HepG2 (cell line): ENCODE data around the gene RNU4-1. TPM values are rescaled to one million over a fixed set of nuclear protein-coding genes. Genes with fewer than 3 reads are reported as not detected.

Experiments
- ATAC-seq: fragments of 200-7000 bp; cut with Tn5 transposase; 3 replicates; pipeline ENCODE4 v1.9.1; 2020; ENCODE audit warnings: mild to moderate bottlenecking, moderate library complexity
- BruUV-seq: library from RNA; stranded (reverse); fragments of 400-500 nt; replicated peaks from 2 replicates; lab custom pipeline; 2021; lab: Mats Ljungman, UMichigan
- CTCF ChIA-PET: fragments of 300-600 bp; formaldehyde crosslinking; extraction: SDS; loops from one replicate; lab custom pipeline; 2021; ENCODE audit warnings: low total read pairs, inconsistent platforms, low intra/inter-chr PET ratio; lab: Yijun Ruan, JAX
- POLR2A ChIA-PET: fragments of 350-600 bp; sonication (Branson Sonifier 250); formaldehyde crosslinking; loops from one replicate; lab custom pipeline; 2020; ENCODE audit warnings: antibody characterized with exemption, inconsistent platforms; lab: Yijun Ruan, JAX
- DNase-seq: peaks from one replicate; pipeline ENCODE4 v3.0.0-alpha.2; 2015; ENCODE audit warnings: low spot score
- FAIRE-seq: peaks from 3 replicates; lab custom pipeline; 2011; peaks lifted over from hg19 to GRCh38; lab: Jason Lieb, UNC
- H2AFZ ChIP-seq: one replicate; pipeline ENCODE4 v1.6.1; 2011; ENCODE audit warnings: low read length, inconsistent platforms
- H3K27ac ChIP-seq: fragments of 300-600 bp; 3 replicates; pipeline ENCODE4 v1.8.0; 2011; ENCODE audit warnings: mixed run types, mild to moderate bottlenecking, mixed read lengths, low read length, inconsistent platforms; ENCODE audit not compliant: insufficient read depth; ENCODE audit errors: extremely low read length
- H3K27me3 ChIP-seq, 2 experiments: fragments of 200-600 bp in 1 of 2; 2 replicates in 1 of 2; 3 replicates in 1 of 2; pipeline versions ENCODE4 v1.6.0 to v1.8.0; 2011; ENCODE audit warnings: low read length in 2 of 2, mild to moderate bottlenecking in 2 of 2, moderate library complexity in 2 of 2, inconsistent platforms in 1 of 2; ENCODE audit not compliant: insufficient read depth in 2 of 2, control insufficient read depth in 1 of 2
- H3K36me3 ChIP-seq, 2 experiments: fragments of 200-600 bp in 1 of 2; replicated peaks in 1 of 2; 2 replicates in 1 of 2; 3 replicates in 1 of 2; pipeline versions ENCODE4 v1.5.1 to v1.8.0; 2011; ENCODE audit warnings: low read length in 2 of 2, inconsistent platforms in 1 of 2; ENCODE audit not compliant: insufficient read depth in 2 of 2, control insufficient read depth in 1 of 2
- H3K4me1 ChIP-seq: 2 replicates; pipeline ENCODE4 v1.5.1; 2012; ENCODE audit warnings: low read length, inconsistent platforms; ENCODE audit not compliant: insufficient read depth
- H3K4me2 ChIP-seq: 2 replicates; pipeline ENCODE4 v1.6.0; 2011; ENCODE audit warnings: low read depth, low read length, inconsistent platforms
- H3K4me3 ChIP-seq, 3 experiments: fragments of 200-600 bp in 1 of 3; sonication (generic), shearing (Covaris generic) in 1 of 3; replicated peaks in 1 of 3; 2 replicates each; pipeline ENCODE4 v1.5.1; 2011 to 2016; ENCODE audit warnings: low read length in 3 of 3, inconsistent platforms in 2 of 3, low read depth in 2 of 3, mild to moderate bottlenecking in 2 of 3, control low read depth in 1 of 3, mixed read lengths in 1 of 3; ENCODE audit not compliant: insufficient read depth in 1 of 3
- H3K79me2 ChIP-seq: one replicate; pipeline ENCODE4 v1.6.1; 2011; ENCODE audit warnings: low read length, inconsistent platforms; ENCODE audit not compliant: insufficient read depth
- H3K9ac ChIP-seq: 2 replicates; pipeline ENCODE4 v1.6.0; 2011; ENCODE audit warnings: mild to moderate bottlenecking, low read depth, low read length, inconsistent platforms; ENCODE audit not compliant: insufficient read depth
- H3K9me3 ChIP-seq: 2 replicates; pipeline ENCODE4 v1.5.1; 2012; ENCODE audit warnings: mild to moderate bottlenecking, low read length
- H4K20me1 ChIP-seq: 2 replicates; pipeline ENCODE4 v1.6.0; 2011; ENCODE audit warnings: inconsistent platforms, mild to moderate bottlenecking, low read length, moderate library complexity; ENCODE audit not compliant: insufficient read depth
- ARNT2 ChIP-seq: sonication (generic); formaldehyde crosslinking; IDR thresholded peaks from 2 replicates; pipeline ENCODE4 v1.8.0; 2022; ENCODE audit warnings: mild to moderate bottlenecking, low read depth, missing genetic modification reagents, moderate library complexity
- ATRX ChIP-seq: sonication (generic); formaldehyde crosslinking; IDR thresholded peaks from 2 replicates; pipeline ENCODE4 v1.4.0; 2020; ENCODE audit warnings: missing genetic modification reagents, borderline replicate concordance
- CBX1 ChIP-seq: IDR thresholded peaks from one replicate; pipeline ENCODE4 v1.6.1; 2016; ENCODE audit warnings: antibody characterized with exemption, low read depth
- GFI1 ChIP-seq: sonication (generic); formaldehyde crosslinking; IDR thresholded peaks from 2 replicates; pipeline ENCODE4 v1.5.0; 2020; ENCODE audit warnings: missing genetic modification reagents, mild to moderate bottlenecking, borderline replicate concordance
- JUND ChIP-seq: sonication (generic); formaldehyde crosslinking; IDR thresholded peaks from 2 replicates; pipeline ENCODE4 v1.8.0; 2022; ENCODE audit warnings: mild to moderate bottlenecking, missing genetic modification reagents
- NFATC3 ChIP-seq: sonication (generic); formaldehyde crosslinking; IDR thresholded peaks from 2 replicates; pipeline ENCODE4 v1.5.1; 2020; ENCODE audit warnings: mild to moderate bottlenecking, missing genetic modification reagents
- NR2F2 ChIP-seq: IDR thresholded peaks from 2 replicates; pipeline ENCODE4 v1.6.1; 2012; ENCODE audit warnings: low read depth, inconsistent platforms, borderline replicate concordance
- RAD21 ChIP-seq: fragments of 450-650 bp; formaldehyde crosslinking; IDR thresholded peaks from 2 replicates; pipeline ENCODE4 v1.5.0; 2020; ENCODE audit warnings: mild to moderate bottlenecking
- SALL1 ChIP-seq: sonication (generic); formaldehyde crosslinking; IDR thresholded peaks from 2 replicates; pipeline ENCODE4 v1.8.0; 2022; ENCODE audit warnings: mild to moderate bottlenecking, missing genetic modification reagents
- SKI ChIP-seq: fragments of 450-650 bp; IDR thresholded peaks from one replicate; pipeline ENCODE4 v1.6.1; 2018; ENCODE audit warnings: mild to moderate bottlenecking; ENCODE audit not compliant: partially characterized antibody
- THAP11 ChIP-seq: IDR thresholded peaks from 2 replicates; pipeline ENCODE4 v1.6.1; 2016; ENCODE audit warnings: missing biosample characterization, missing genetic modification reagents
- ZBTB21 ChIP-seq: sonication (generic); formaldehyde crosslinking; IDR thresholded peaks from 2 replicates; pipeline ENCODE4 v1.4.0; 2020; ENCODE audit warnings: missing genetic modification reagents
- ZNF292 ChIP-seq: sonication (generic); formaldehyde crosslinking; IDR thresholded peaks from 2 replicates; pipeline ENCODE4 v1.8.1; 2022; ENCODE audit warnings: mild to moderate bottlenecking, low read depth, missing genetic modification reagents, borderline replicate concordance
- ZNF510 ChIP-seq: sonication (generic); formaldehyde crosslinking; IDR thresholded peaks from 2 replicates; pipeline ENCODE4 v1.4.0; 2020; ENCODE audit warnings: low read depth, mild to moderate bottlenecking, missing genetic modification reagents
- ZNF558 ChIP-seq: sonication (generic); formaldehyde crosslinking; IDR thresholded peaks from 2 replicates; pipeline ENCODE4 v1.9.0; 2022; ENCODE audit warnings: mild to moderate bottlenecking, missing genetic modification reagents, borderline replicate concordance
- ZNF749 ChIP-seq: sonication (generic); formaldehyde crosslinking; IDR thresholded peaks from 2 replicates; pipeline ENCODE4 v1.8.0; 2022; ENCODE audit warnings: mild to moderate bottlenecking, missing genetic modification reagents, moderate library complexity, borderline replicate concordance
- WGBS: methylation state at CpG from one replicate; pipeline ENCODE4 v1.1.6; 2017; ENCODE audit warnings: low lambda C conversion rate; 5-methylcytosine and 5-hydroxymethylcytosine counted together
- in situ Hi-C: cut with HindIII; loops from 2 replicates; pipeline ENCODE4 v1.10.0; 2017; ENCODE audit warnings: low pct_unique_long_range_greater_than_20kb; ENCODE audit not compliant: extremely low pct_ligation_motif_present
- intact Hi-C: fragments of 100-400 bp; cut with micrococcal nuclease; formaldehyde crosslinking; loops from one replicate; pipeline ENCODE4 v1.10.0; 2022; ENCODE audit not compliant: unreplicated experiment
- polyA plus RNA-seq, 8 experiments: library from polyadenylated mRNA; depleted of rRNA in 3 of 8; stranded (reverse) in 7 of 8; unstranded in 1 of 8; fragments of >200 nt; fragmentation: Illumina TruSeq in 4 of 8; extraction: Trizol in 4 of 8; gene quantifications; 2 replicates each; pipeline versions ENCODE4 v1.2.1 to v1.2.3, GENCODE V29; 2011 to 2016; ENCODE audit warnings: low read depth in 4 of 8, missing spikeins in 1 of 8, mixed read lengths in 1 of 8; ENCODE audit not compliant: insufficient read depth in 1 of 8
- total RNA-seq, 5 experiments: library from RNA; depleted of rRNA; stranded (reverse); fragments of >200 nt; fragmentation: Illumina TruSeq; extraction: Trizol; gene quantifications; 2 replicates each; pipeline ENCODE4 v1.2.3, GENCODE V29; 2016; ENCODE audit warnings: low read depth in 1 of 5
- TF ChIP-seq, protein P1 (sequence below): sonication (generic); IDR thresholded peaks from 2 replicates; pipeline ENCODE4 v1.6.1; 2016; ENCODE audit warnings: low read depth, borderline replicate concordance
- TF ChIP-seq, protein P2 (sequence below): IDR thresholded peaks from 2 replicates; pipeline ENCODE4 v1.6.1; 2016; ENCODE audit warnings: low read depth, control low read depth
- TF ChIP-seq, protein P3 (sequence below): sonication (generic); formaldehyde crosslinking; IDR thresholded peaks from 2 replicates; pipeline ENCODE4 v1.5.1; 2020; ENCODE audit warnings: mild to moderate bottlenecking, moderate library complexity, missing genetic modification reagents
- TF ChIP-seq, protein P4 (sequence below): sonication (generic); formaldehyde crosslinking; IDR thresholded peaks from 2 replicates; pipeline ENCODE4 v1.8.1; 2023; ENCODE audit warnings: mild to moderate bottlenecking, moderate library complexity, missing genetic modification reagents

Gene RNU4-1
- total and polyA plus RNA-seq, 2 of the 13 experiments (the other 11 are each of a cell fraction or from before 2014, with no cell fraction given), result 7,407 TPM; not detected in 1

DNA sequence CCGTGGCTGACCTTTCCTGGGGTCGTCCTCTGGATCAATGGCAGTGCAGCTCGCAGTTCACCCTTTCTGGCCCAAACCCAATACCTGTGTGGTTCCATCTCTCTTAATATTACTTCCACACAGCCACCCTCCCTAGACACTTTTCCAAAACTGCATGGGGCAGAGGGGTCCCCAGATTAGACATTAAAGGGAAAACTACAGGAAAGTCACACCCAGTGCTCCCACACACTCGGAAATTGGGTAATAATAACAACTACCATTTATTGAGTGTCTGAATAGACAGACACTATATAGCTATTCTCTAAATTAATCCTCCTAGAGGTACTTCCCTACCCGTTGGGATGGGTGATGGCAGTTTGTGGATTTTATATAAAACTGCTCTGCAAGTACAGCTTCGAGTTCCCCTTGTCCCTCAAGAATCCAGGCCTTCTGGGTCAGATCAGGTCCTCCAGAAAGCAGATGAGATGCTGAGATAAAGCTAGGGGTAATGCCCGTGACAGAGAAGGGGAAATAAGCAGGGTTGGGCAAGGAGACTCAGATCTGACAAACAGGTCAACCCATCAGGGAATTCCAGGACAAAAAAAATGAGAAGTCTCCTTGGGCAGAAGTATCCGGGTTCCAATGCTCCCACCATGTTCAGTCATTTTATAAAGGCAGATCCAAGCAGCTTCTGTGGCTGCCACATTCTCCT is 26.7 kb downstream of the RNU4-1 start:
- no peaks in the 10 kb centered on the region; a peak in 2 of 5 replicates for H3K36me3 ChIP-seq
- peak overlapping the region; percentile 31 for H2AFZ ChIP-seq
- H3K79me2 ChIP-seq, result peaks cover 34% of the 10 kb centered on the region
- intact Hi-C loops, result no loop called here
- 8% methylated on average over 8 of the region's 8 CpGs for WGBS
- no peak for ATAC-seq
- no TSS peak for BruUV-seq
- no peaks in the 10 kb centered on the region for H3K9me3 ChIP-seq
- H3K27me3 ChIP-seq, result no peaks in the 10 kb centered on the region
- no peak overlapping the region for H3K9ac ChIP-seq
- in situ Hi-C loops, result loop anchor here (5.0 to 10.0 kb wide), 2 partner anchors 34 to 52 kb away; no protein-coding TSS in a partner anchor
- ChIA-PET POLR2A (interaction anchor here (0.5 to 13.4 kb wide), 7 partner anchors 9 to 909 kb away, joined by 3 to 265 read pairs (median 4); partner anchors contain the start of genes RNU4-1, RNU4-2, RPLP0 and SIRT4), CTCF (interaction anchor here (1.9 to 4.0 kb wide), 2 partner anchors 31 to 37 kb away, joined by 20 to 51 read pairs; no protein-coding TSS in a partner anchor)
- H3K27ac ChIP-seq, result no peak overlapping the region
- DNase-seq, result no peak
- H3K4me1 ChIP-seq, result peaks cover 64% of the 10 kb centered on the region
- peak overlapping the region; percentile 83 for H3K4me2 ChIP-seq
- H4K20me1 ChIP-seq, result peaks cover 3% of the 10 kb centered on the region; the same call in 1 of the 2 replicates
- FAIRE-seq, result no peak
- H3K4me3 ChIP-seq, result peak overlapping the region in 1 of 3 experiments; percentile 62; a peak in 1 of 6 replicates
- TF ChIP-seq, protein P1, sequence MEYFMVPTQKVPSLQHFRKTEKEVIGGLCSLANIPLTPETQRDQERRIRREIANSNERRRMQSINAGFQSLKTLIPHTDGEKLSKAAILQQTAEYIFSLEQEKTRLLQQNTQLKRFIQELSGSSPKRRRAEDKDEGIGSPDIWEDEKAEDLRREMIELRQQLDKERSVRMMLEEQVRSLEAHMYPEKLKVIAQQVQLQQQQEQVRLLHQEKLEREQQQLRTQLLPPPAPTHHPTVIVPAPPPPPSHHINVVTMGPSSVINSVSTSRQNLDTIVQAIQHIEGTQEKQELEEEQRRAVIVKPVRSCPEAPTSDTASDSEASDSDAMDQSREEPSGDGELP, result no peak
- TF ChIP-seq ATRX (CRISPR knock-in tag) (no peak), ARNT2 (CRISPR knock-in tag) (no peak), CBX1 (no peak), ZNF510 (CRISPR knock-in tag) (peak; percentile 37; the same call in 1 of the 2 replicates), GFI1 (no peak), ZNF558 (no peak), ZNF292 (no peak), NR2F2 (no peak), RAD21 (CRISPR knock-in tag) (no peak), NFATC3 (no peak), ZNF749 (CRISPR knock-in tag) (no peak), THAP11 (CRISPR knock-in tag) (no peak), JUND (CRISPR knock-in tag) (no peak), SKI (no peak), ZBTB21 (CRISPR knock-in tag) (no peak), SALL1 (CRISPR knock-in tag) (no peak; the same call in 1 of the 2 replicates)
- TF ChIP-seq, protein P2, sequence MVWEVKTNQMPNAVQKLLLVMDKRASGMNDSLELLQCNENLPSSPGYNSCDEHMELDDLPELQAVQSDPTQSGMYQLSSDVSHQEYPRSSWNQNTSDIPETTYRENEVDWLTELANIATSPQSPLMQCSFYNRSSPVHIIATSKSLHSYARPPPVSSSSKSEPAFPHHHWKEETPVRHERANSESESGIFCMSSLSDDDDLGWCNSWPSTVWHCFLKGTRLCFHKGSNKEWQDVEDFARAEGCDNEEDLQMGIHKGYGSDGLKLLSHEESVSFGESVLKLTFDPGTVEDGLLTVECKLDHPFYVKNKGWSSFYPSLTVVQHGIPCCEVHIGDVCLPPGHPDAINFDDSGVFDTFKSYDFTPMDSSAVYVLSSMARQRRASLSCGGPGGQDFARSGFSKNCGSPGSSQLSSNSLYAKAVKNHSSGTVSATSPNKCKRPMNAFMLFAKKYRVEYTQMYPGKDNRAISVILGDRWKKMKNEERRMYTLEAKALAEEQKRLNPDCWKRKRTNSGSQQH (CRISPR knock-in tag), result no peak
- TF ChIP-seq, protein P3, sequence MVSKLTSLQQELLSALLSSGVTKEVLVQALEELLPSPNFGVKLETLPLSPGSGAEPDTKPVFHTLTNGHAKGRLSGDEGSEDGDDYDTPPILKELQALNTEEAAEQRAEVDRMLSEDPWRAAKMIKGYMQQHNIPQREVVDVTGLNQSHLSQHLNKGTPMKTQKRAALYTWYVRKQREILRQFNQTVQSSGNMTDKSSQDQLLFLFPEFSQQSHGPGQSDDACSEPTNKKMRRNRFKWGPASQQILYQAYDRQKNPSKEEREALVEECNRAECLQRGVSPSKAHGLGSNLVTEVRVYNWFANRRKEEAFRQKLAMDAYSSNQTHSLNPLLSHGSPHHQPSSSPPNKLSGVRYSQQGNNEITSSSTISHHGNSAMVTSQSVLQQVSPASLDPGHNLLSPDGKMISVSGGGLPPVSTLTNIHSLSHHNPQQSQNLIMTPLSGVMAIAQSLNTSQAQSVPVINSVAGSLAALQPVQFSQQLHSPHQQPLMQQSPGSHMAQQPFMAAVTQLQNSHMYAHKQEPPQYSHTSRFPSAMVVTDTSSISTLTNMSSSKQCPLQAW (CRISPR knock-in tag), result 0 out of 2 replicates have a peak, but pooled peaks have one; percentile 34
- TF ChIP-seq, protein P4, sequence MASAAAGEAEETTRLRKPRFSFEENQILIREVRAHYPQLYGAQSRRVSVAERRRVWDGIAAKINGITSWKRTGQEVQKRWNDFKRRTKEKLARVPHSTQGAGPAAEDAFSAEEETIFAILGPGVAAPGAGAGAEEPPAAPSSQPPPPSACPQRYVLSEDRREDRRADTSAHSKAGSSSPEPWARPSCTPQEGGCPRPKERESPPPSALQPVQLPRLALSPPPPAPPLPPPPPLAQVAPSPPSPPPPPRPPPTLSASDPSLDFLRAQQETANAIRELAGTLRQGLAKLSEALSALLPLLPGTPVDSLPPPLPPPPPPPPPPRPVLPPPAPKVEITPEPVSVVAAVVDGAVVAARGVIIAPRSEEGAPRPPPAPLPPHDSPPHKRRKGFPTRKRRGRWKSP (CRISPR knock-in tag), result no peak
